LNCAP (cell line): ENCODE results near the gene EBF4.

ENCODE experiments used
- CTCF ChIP-seq: fragments of 450-650 bp; IDR thresholded peaks from 2 replicates; pipeline ENCODE4 v1.5.1; 2017; ENCODE audit warnings: mild to moderate bottlenecking

The EBF4 gene

GRCh38 chr20:2804852-2805688, 112.5 kb downstream of the EBF4 start:
- no peak for TF ChIP-seq CTCF

GRCh38 chr20:2805689-2806350, 113.2 kb downstream of the EBF4 start:
- TF ChIP-seq CTCF = no peak

GRCh38 chr20:2806351-2806701, 113.7 kb downstream of the EBF4 start:
- TF ChIP-seq CTCF = no peak

- no peak for TF ChIP-seq CTCF
Measured at GRCh38 chr20:2807019-2807418, 114.4 kb downstream of the EBF4 start.

GRCh38 chr20:2809690-2810089, 117.1 kb downstream of the EBF4 start:
- no peak for TF ChIP-seq CTCF
